ENCODE data around the gene ADGRB3.
"Not testable (repeated sequence)": the region's sequence is repeated elsewhere in the genome, so short reads cannot be mapped to it uniquely, and the experiment has no call there.

The ADGRB3 gene

DNA sequence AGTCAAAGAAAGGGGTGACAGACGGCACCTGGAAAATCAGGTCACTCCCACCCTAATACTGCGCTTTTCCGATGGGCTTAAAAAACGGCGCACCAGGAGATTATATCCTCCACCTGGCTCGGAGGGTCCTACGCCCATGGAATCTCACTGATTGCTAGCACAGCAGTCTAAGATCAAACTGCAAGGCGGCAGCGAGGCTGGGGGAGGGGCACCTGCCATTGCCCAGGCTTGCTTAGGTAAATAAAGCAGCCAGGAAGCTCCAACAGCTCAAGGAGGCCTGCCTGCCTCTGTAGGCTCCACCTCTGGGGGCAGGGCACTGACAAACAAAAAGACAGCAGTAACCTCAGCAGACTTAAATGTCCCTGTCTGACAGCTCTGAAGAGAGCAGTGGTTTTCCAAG is 277.7 kb downstream of the ADGRB3 start:
- not testable (repeated sequence) for DNase-seq

DNA sequence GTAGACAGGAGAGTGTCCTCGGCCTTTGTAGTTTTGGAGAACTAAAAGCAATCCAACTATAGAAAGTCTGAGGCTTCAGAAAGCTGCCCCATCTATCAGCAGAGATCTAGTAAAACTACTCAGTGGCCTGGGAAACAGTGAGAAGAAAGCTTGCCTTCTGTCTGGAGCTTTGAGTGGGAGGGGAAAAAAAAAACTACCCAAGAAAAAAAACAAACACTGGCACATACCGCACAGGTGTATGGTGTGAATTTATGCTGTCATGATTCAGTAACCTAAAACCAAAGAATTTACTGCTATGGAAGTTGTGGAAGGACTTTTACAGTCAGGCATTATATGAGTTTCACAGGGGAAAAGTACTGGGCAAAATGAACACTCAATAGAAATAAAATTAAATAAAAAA is 280.5 kb downstream of the ADGRB3 start:
- DNase-seq, result no peak

DNA sequence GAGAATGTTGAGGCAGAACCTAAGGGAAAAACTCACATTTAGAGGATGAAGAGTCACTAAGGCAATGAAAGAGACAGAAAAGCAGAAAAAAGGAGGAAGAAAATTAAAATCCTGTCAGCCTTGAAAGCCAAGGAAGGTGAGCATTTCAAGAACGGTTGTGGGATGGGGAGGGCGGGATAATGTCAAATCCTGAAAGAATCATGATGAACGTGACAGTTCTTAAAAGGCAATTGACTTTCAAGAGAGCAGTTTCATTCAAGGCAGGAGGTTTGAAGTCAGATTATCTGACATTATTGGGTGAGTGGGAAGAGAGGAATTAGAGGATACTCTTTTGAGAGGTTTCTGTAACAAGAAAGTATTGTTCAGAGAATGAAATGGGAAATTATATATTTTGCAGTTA is 284.5 kb downstream of the ADGRB3 start:
- DNase-seq, result no peak

DNA sequence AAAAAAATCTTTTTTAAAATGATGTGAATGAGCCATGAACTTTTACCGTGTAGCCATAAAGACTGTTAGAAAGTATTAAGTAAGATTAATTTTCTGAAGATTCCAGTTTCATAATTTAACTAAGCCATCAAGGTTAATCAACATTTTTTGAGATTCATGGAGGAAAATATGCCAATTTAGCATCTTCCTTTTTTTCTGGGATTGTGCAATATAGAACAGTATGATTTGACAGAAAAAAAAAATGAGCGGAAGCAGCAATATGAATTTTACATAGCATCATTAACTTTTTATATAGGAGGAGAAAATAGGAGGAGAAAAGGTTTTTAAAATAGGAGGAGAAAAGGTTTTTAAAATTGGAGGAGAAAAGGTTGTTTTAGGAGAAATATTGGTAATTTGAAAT is 306.3 kb downstream of the ADGRB3 start:
- DNase-seq, result no peak

DNA sequence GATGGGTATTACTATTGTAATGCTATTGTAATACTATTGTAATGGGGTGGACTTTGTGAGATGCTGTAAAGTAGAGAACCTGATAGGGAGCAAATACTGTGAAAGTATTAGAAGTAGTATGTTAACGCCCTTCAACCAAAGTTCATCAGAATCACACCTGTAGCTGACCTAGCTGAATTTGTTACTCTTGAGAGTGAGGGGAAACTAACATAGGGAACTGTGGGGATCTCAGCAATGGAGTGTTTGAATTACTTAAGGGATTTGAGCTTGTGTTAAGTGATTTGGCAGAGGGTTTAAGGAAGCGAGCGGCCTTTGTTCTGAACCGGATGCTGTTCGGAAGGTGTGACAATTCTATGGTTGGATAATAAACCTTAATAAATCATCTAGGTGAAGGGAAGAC is 312.6 kb downstream of the ADGRB3 start:
- DNase-seq, result no peak

DNA sequence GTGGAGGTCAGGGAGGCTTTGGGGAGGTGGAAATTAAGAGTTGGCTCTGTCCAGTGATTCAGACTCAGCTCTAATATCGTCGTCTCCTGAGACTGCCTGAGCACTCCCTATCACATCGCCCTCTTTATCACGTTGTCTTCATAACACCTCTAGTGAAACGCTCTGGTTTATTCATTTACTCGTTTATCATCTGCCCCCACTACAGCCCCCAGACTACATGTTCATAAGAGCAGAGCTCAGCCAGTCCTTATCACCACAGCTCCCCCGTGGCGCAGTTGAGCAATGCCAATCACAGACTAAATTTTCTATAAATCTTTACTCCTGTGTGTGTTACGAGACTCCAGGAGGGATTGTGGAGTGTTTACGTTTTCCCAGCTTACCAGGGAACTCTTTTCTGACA is 316.2 kb downstream of the ADGRB3 start:
- peak in 5 of 56 donors; percentile 1 to 10 (median 9) for DNase-seq

DNA sequence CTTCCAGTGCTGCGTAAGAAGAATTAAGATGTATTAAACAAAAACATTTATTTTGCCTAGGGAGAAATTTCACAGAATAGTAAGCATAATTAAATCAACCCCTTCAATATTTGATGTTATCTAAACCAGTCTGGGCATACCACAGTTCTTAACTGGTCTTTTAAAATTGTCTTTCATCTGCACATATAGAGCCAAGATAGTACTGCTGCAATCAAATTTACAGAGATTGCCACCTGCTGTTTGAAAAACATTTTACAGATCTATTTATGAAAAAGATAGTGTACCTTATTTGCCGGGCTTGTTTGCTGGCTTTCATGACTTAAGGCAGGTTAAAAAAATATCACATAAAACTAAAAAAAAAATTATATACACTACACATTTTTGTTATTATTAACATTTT is 323.2 kb downstream of the ADGRB3 start:
- no peak for DNase-seq

DNA sequence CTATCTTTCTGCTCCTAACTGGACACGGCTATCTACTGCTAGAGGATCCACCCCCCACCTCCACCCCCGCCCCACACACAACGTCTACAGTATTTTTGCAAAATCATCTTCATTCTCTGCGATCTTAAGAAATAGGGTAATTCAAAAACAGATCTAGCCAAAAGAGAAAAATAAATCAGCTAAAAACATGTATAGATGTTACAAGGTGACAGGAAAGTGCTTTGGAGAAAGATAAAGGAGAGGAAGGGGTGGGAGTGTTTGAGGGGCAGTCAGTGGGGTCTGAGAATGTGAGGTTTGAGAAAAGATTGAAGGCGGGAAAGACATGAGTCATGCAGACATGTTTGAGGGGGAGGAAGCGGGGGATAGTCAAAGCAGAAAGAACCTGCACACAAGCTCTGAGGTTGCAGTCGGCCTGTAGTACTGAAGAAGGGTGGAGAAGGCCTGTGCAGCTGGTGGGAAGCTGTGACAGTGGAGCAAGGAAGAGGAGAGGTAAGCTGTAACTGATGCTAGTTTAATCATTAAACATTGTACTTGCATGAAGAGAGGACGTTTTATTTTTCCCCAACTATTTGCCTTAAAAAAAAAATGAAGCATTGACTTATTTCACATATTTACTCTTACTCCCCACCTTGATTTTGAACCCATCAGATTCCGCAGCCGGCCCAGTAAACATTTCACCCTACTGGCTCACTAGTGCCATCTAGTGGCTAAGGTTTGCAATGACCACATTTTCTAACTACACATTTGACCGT is 332.6 kb downstream of the ADGRB3 start:
- DNase-seq, result peak in 37 of 56 donors; percentile 3 to 69 (median 28)

DNA sequence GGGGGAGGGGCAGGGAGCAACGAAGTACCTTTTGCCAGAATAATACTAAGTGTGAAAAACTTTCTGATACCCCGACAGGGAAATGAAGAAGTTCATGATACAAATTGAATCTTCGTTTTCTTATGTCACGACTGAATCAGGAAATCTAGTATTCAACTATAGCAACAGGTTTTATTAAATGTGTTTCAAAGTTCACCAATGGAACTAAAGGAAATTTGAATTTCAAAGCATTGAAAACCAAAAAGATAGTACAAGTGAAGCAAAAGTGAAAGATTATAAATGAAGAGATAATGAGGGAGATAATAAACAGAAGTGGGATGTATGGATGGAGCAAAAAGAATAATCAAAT is 333.2 kb downstream of the ADGRB3 start:
- no peak for DNase-seq

DNA sequence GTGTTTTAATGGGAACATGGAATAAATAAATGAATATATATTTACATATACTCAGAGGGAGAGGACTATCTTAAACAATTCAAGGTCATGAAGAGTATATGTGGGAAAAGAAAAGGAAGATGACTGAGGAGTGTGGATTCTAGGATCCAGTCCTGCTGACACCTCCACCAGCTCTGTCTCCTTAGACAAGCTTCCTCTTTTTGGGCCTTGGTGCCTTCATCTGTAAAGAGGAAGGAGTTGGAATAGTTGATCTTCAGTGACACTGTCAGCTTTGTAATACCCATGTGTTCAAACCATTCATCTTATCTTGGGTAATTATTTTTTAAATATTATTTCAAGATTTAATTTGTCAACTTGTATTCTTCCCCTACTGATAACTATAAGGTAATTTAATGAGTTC is 338.0 kb downstream of the ADGRB3 start:
- DNase-seq, result no peak

DNA sequence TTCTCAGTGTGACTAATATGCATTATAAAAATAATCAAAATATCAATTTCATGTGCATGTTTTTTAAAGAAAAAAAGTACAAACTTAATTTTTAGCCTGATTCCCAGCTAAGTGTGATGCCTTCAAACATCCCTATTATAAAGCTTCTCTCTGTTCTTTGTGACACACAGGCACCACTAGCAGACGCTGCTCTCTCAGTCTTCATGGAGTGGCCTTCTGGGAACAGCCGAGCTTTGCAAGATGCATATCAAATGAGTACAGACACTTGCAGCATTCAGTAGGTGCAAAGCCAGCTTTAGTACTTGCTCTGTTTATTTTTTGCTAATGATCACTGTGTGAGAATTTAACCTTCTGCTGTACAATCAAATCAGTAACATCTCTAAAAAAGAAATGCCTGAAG is 340.0 kb downstream of the ADGRB3 start:
- peak in 49 of 56 donors; percentile 6 to 90 (median 62) for DNase-seq

DNA sequence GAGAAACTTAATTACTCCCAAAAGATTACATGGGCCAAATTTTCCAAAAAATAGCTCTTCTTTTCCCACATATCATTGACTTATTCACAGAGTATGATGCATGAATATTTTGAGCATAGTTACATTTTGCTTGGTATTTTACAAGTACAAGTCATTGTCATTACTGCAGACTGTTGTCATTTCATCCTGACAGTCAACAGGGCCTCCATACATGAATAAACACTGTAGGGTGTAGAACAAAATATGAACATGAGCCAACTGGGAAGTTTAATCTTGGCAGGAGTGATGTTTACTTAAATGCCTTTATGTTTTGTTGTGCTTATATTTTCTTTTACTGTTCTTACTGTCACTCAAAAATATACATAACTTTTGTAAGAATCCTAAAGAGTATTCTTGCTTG is 340.7 kb downstream of the ADGRB3 start:
- no peak for DNase-seq

DNA sequence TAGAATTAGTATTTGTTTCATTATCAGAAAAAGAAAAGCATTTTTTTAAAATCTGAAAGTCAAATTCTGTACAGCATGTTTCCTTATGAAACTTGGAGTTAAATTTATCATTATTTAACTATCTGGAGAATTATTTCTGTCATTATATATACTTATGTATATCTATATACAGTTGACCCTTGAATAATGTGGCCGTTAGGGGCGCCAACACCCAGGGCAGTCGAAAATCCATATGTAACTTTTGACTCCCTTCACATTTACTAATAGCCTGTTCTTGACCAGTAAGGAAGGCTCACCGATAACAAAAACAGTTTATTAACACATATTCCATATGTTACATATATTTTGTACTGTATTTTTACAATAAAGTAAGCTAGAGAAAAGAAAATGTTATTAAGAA is 341.2 kb downstream of the ADGRB3 start:
- no peak for DNase-seq

DNA sequence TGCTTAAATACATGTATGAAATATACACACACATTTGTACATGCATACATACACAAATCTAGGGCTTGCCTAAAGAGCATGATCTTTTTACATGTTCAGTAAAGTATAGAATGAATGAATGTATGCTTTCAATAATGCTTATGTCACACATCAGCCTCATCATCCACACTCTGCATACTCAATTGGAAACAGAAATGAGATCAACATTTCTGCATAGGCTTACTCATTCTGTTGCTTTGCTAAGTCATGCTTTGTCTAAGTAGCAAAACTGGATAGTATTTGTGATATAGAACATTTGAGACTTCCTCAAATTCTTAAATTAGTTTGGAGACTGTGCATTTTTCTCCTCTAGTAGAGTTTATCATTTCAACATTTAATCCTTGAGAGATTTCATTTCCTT is 343.3 kb downstream of the ADGRB3 start:
- no peak for DNase-seq

DNA sequence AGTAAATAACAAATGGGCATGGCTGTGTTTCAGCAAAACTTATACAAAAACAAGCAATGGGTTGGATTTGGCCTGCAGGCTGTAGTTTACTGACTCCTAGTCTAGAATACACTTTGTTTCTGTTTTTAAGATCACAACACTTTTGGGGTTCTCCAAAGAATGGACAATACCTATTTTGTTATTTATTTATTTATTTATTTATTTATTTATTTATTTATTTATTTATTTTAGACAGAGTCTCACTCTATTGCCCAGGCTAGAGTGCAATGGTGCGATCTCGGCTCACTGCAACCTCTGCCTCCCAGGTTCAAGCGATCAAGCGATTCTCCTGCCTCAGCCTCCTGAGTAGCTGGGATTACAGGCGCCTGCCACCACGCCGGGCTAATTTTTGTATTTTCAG is 346.6 kb downstream of the ADGRB3 start:
- DNase-seq, result not testable (repeated sequence)

DNA sequence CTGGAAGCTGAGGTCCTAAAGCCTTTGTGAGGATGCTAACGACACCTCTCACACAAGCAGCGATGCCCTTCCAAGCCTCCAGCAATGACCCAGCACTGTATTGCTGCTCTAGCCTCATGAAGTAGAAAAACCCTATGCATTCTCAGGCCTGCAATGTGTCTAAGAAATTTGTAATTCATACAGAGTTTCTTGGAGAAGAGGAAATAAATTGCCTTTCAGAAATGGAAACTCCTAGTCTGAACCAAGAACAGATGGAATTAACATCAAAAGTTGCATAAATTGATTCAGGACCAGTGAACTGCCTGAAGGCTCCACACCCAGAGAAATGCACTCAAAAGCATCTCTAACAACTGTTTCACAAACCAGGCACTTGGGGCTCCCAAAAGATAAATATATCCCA is 353.6 kb downstream of the ADGRB3 start:
- no peak for DNase-seq

DNA sequence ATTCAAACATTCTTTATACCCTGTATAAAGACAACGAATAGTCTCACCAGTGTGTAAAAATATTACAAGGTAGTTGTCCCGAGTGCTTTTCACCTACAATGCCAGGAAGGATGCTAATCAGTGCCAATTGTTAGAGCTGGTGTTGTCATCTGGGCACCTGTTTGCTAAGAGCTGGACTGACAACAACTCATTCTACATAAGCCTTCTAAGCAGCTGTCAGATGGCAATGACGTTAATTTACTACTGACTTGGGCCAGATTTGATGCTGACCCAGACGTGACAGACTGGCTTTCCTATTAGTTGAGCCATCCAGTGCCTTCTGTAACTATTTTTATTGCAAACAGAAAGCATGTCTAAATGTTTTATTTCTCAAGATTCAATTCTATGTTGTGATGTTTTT is 355.2 kb downstream of the ADGRB3 start:
- DNase-seq, result no peak

DNA sequence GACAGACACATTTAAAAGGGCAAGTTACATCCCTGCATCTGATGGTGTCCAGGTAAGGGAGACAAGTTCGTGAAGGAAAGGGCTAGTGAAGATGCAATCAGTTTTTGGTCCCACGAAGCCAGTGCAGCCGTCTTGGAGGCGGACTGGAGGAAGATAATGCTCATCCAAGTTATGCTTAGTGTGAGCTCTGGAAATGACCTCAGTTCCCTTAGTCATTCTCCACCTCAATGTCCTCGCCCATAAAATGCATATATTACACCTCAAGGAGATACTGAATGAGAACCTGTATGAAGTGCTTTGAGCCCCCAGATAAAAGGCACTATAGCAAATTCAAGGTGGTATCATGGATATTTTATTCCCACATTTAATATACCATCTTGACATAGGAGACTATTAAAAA is 358.8 kb downstream of the ADGRB3 start:
- no peak for DNase-seq

DNA sequence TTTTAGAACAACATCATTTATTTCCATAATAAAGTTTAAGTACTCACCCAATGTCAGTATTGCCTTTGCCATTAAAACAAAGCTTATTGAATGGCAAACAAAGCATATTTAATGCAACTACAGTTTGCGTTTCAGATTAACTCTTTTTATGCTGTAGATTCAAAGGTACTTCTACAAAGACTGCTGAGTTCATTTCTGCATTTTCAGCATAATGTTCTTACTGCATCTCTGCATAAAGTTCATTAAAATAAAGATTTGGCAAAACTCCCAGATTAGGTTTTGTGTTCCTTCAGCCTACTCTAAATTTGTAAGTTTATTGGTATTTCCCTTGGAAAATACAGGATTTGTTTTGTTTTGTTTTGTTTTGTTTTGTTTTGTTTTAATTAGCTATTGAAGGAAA is 359.4 kb downstream of the ADGRB3 start:
- no peak for DNase-seq

DNA sequence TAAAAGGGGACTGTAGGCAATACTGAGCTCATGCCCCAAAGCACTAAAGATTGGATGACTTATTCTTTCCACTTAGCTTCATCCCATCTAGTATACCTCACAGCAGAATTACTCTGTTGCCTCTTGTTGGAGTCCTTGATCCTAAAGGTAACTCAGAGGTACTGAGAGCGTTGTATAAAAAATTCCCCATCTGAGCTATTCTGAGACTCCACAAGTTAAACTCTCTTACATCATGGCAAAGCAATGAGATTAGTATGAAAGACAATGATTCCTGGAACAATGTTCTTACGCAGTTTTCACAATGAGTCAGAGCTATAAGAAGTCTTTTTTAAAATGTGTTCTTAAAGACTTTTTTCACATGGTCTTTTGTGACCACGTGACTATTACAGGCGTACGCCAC is 370.1 kb downstream of the ADGRB3 start:
- DNase-seq, result no peak

DNA sequence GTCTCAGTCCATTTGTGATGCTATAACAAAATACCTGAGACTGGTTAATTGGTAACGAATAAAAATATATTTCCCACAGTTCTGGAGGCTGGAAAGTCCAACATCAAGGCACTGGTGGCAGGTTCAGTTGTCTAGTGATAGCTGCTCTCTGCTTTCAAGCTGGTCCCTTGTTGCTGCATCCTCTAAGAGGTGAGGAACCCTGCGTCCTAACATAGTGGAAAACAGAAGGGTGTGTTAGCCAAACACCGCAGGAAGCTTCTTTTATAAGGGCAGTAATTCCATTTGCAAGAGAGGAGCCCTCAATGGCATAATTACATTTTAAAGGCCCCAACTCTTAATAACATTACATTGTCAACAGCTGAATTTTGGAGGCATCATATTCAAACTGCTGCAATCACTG is 372.7 kb downstream of the ADGRB3 start:
- no peak for DNase-seq

DNA sequence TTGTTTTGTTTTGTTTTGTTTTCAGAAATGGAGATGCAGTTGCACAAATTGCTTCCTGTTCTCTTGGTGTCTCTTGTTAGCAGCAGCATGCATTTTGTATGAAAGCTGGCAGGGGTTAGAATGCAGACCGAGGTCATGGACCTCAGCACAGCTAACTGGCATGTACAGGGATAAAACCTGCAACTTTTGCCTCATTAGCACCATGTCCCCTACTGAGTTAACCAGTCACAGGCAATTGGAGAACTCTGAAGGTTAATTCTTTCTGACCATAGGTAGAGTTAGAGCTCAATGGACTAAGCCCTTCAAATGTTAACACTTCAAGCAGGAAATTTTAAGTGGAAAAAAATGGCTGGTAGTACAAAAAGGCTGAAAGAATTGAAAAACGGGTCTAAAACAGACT is 377.1 kb downstream of the ADGRB3 start:
- DNase-seq, result no peak

DNA sequence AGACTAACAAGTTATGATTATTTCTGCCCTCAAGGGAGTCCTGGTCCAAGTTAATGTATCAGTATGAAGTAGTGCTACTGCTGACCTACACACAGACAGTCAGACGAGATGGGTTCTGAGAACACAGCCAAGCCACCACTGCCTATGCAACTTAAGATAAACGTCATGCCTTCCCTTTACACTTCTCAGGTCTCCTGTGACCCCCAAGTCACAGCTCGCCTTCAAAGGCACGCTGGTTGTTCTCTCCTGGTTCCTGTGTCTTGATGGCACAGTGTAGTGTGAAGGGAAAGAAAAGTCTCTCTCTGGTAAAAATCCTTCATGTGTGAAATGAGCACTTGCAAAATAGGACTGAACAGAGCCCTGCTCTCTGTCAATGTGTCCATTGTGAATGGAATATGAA is 377.8 kb downstream of the ADGRB3 start:
- no peak for DNase-seq

DNA sequence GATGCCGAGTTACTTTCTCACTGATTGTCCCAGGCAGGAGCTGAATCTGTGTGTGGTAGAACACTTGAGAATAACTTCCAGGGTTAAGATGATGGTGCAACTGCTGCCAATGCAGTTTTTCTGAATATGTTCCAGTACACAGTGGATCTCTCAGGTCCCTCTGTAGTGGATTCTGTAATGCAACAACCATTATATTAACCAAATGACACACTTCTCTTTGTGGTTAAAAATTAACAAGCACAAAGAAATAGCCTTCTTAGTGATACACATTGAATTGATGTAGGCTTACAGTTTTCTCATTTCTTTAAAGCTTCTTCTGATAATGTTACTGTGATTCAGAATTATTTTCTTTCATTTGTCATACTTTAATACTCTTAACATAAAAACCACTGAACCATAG is 383.8 kb downstream of the ADGRB3 start:
- no peak for DNase-seq
